GM12801 (cell line): ENCODE results near the gene CIITA.

Source experiments
- CTCF ChIP-seq: IDR thresholded peaks from one replicate; pipeline ENCODE4 v1.5.1; 2011; ENCODE audit warnings: control low read depth; ENCODE audit not compliant: insufficient read length; ENCODE audit errors: extremely low read depth

Gene CIITA

GRCh38 chr16:10892782-10893318 is 15.8 kb downstream of the CIITA start:
- TF ChIP-seq CTCF: no peak

GRCh38 chr16:10895053-10895946 is 18.3 kb downstream of the CIITA start:
- no peak for TF ChIP-seq CTCF

- TF ChIP-seq CTCF: no peak
Measured at GRCh38 chr16:10896165-10896564, 19.2 kb downstream of the CIITA start.

GRCh38 chr16:10896723-10897122 is 19.7 kb downstream of the CIITA start:
- TF ChIP-seq CTCF: no peak

DNA sequence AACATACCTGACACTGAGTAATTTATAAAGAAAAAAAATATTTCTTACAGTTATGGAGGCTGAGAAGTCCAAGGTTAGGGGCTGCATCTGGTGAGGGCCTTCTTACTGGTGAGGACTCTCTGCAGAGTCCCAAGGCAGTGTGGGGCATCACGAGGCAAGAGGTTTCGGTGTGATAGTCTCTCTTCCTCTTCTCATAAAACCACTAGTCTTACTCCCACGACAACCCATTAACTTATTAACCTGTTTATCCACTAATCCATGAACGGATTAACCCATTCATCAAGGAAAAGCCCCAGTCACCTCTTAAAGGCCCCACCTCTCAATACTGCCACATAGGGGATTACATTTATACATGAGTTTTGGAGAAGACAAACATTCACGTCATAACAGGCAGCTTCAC is 20.1 kb downstream of the CIITA start:
- TF ChIP-seq CTCF: no peak

DNA sequence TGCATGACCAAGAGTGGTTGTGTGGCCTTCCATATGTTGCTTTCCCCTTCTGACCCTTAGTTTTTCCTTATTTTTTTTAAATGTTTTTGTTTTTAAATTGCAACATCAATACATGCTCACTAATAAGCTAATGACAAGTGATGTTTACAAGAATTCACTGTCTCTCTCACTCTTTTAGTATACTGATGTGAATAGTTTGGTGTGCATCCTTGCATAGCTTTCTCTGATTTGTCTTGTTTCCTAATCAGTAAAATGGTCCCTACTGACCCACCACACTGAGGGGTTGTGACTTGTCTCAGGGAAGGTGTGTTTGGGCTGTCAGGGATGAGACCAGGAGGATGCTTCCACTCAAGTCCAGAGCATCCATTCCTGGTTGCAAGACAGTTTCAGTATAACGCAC is 26.0 kb downstream of the CIITA start:
- no peak for TF ChIP-seq CTCF

DNA sequence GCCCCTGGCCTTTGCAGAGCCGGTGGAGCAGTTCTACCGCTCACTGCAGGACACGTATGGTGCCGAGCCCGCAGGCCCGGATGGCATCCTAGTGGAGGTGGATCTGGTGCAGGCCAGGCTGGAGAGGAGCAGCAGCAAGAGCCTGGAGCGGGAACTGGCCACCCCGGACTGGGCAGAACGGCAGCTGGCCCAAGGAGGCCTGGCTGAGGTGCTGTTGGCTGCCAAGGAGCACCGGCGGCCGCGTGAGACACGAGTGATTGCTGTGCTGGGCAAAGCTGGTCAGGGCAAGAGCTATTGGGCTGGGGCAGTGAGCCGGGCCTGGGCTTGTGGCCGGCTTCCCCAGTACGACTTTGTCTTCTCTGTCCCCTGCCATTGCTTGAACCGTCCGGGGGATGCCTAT is 29.5 kb downstream of the CIITA start:
- TF ChIP-seq CTCF: no peak
